Measurements from ENCODE around the gene PHF2.
A peak's percentile ranks its signal among the peaks of the same experiment; 100 is the strongest.

PHF2 gene

DNA sequence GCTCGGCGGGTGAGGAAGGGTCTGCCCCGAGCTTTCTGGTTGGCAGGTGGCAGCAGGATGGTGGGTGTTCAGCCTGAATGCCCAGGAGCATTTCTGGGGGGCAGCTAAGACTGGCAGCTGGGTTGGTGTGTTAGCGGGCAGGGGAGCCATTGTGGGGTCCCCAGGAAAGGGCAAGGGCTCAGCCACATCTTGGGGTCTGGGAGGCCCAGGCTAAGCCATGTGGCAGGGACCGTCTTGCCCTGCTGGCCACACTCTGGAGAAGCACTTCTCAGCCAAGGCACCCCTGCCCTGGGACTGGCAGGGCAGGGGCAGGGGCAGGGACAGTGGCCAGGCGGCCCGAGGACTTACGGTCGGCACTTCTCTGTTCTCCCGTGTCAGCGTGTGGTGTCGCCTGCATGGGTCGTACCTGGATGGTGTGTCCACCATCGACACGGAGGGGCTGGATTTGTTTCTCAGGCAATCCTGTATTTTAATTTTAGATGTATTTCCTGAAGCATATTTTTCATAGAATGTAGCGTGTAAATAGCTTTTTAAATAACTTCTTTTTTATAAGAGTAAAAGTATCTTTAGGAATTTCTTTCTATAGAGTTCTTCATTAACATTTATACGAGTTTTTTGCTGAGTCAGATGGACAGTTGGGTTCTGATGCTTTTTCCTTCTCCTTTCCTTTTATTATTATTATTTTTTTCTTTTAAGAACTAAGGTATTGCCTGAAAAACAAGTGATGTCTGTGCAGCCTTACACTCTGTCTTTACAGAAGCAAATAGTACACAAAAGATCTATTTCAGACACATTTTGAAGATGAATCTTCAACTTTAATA, 102.0 kb downstream of the PHF2 start:
- DNase-seq (ENCODE audit: low read depth in 3 of 3): no peak

DNA sequence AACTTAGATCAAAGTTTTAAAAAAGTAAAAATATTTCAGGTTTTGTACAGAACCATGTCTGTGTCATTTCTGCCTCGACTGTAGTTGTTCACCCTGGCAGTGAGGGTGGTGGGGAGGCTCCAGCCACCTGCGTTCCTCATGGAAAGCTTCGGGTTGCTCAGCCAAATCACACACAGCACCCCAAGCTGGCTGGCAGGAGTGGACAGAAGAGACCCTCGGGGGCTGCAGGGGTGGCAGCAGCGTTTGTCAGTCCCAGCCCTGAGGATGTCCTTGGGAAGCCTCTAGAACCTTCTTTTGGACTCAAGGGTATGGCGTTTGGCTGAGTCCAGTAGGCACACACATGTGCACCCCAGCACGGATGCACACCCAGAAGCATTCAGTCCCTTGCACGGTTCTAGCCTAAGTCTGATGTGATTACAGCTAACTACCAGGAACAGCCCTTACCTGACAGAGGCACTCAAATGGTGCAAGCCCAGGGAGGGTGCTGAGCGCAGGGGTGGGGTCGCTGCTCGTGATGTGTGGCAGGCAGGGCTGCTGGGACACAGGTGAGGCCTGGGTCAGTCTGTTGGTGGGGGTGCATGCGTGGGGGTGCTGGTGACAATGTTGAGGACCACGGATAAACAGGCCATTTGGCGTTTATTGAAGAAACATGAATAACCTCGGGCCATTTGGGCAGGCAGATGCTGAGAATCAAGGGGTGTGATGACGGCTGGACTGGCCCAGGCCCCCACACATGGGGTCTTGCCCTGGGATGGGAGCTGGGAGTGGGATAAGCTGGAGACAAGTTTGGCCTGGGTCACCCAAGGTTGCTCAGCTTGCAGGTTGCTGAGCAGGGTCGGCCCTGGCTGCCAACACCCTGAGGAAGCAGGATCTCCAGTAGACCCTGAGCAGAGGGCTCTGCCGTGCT, 103.4 kb downstream of the PHF2 start:
- no peak for DNase-seq (ENCODE audit: low read depth in 3 of 3)

- DNase-seq (ENCODE audit: low read depth in 3 of 3): no peak
These were observed 104.3 kb downstream of the PHF2 start for GRCh38 chr9:93680443-93681268.

GRCh38 chr9:93681269-93682154, 105.1 kb downstream of the PHF2 start:
- DNase-seq (ENCODE audit: low read depth in 3 of 3): no peak

- DNase-seq (ENCODE audit: low read depth in 3 of 3): peak; percentile 46 to 53 (median 47)
These were observed 106.0 kb downstream of the PHF2 start for GRCh38 chr9:93682155-93682968.

DNA sequence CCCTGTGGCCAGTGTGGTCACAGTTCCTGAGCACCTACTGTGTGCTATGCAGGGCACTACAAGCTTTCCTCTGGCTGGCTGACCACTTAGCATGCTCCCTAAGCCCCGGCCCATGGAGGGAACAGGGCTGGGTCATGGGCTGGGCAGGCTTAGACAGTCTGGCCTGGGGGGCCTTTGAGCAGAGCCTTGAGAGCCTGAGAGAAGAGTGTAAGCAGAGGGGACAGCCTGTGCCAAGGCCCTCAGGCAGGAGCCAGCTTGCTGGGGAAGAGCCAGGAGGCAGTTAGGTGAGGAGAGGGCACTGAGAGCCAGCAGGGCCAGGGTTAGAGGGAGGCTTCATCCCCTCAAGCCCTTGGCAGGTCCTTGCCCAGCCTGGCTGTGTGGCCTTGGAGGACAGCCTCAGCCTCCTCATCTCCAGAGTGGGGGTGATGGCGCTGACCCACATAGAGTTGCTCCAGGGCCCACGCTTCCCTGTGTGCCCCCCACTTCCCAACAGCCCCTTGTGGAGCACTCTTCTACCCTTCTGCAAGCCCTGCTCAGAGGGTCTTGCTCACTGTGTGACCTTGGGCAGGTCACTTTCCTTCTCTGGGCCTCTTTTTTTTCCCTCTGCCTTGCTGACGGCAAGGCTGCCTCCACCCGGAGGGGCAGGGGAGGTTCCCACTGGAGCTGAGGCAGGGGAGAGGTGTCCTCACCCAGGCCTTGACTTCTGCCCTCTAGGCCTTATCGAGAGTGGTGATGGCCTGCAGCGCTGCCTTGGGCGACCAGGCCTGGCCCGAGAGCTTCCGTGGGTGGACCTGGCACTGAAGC, 107.1 kb downstream of the PHF2 start:
- no peak for DNase-seq (ENCODE audit: low read depth in 3 of 3)

GRCh38 chr9:93684161-93684765, 107.9 kb downstream of the PHF2 start:
- no peak for DNase-seq (ENCODE audit: low read depth in 3 of 3)

GRCh38 chr9:93684806-93685543, 108.6 kb downstream of the PHF2 start:
- DNase-seq (ENCODE audit: low read depth in 3 of 3): no peak

GRCh38 chr9:93686127-93686879, 109.9 kb downstream of the PHF2 start:
- DNase-seq (ENCODE audit: low read depth in 3 of 3): no peak

- DNase-seq (ENCODE audit: low read depth in 3 of 3): no peak
These were observed 110.5 kb downstream of the PHF2 start for GRCh38 chr9:93686880-93687236.

- no peak for DNase-seq (ENCODE audit: low read depth in 3 of 3)
These were observed 114.2 kb downstream of the PHF2 start for GRCh38 chr9:93690618-93691017.

DNA sequence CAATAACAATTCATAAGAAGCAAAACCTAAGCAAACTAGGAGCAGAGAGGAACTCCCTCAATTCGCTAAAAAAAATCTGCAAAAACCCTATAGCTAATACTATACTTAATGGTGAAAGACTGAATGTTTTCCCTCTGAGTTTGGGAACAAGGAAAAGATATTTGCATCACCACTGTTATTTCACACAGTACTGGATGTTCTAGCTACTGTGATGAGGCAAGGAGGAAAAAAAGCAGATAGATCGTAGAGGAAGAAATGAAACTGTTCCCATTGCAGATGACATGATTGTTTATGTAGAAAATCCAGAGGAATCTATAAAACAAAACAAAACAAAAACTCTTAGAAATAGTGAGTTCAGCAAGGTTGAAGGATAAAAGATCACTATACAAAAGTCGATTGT, 116.7 kb downstream of the PHF2 start:
- DNase-seq (ENCODE audit: low read depth in 3 of 3): no peak

GRCh38 chr9:93697352-93698139, 121.2 kb downstream of the PHF2 start:
- DNase-seq (ENCODE audit: low read depth in 3 of 3): no peak

DNA sequence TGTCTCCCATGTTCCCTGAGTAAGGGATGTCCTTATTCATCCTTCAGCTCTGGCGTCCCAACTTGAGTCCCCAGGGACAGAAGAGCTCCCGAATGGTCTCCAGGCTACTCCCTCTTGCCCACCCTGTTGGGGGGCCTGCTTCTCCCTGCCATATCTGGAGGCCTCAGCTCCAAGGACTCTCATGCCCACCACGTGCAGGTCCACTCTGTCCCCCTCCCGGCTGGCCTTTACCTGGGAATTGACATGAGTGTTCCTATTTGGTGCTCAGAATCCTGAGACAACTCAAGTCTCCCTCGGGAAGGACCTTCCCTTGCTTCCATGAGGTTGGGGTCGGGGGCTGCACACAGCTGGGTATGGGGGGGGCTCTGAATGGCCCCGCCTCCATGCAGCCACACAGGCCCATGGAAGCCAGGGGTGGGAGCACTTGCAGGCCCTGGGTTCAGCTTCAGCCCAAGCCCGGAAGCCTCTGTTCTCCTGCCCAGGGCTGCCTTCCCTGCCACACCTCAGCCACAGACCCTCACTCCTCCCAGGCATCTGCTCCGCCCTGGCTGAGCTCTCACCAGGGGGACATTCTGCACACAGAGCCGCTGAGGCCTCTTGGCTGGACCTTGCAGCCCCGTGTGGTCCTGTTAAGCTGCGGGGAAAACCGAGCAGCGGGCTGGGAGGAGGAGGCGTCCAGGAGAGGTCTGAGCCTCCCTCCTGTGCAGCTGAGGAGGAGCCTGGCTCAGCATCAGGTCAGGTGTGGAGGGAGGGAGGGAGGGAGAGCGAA, 121.9 kb downstream of the PHF2 start:
- no peak for DNase-seq (ENCODE audit: low read depth in 3 of 3)

GRCh38 chr9:93699650-93700049, 123.3 kb downstream of the PHF2 start:
- no peak for DNase-seq (ENCODE audit: low read depth in 3 of 3)
